Left renal pelvis (tissue), 4 donors: ENCODE results near the gene SSX3. TPM values are rescaled to one million over a fixed set of nuclear protein-coding genes. Genes with fewer than 3 reads are reported as not detected.
"Not testable (repeated sequence)": the region's sequence is repeated elsewhere in the genome, so short reads cannot be mapped to it uniquely, and the experiment has no call there.

Experiments used
- DNase-seq, 4 donors: peaks; one replicate each; pipeline ENCODE4 v3.0.0-alpha.2; 2013; ENCODE audit warnings: low read depth in 4 of 4, low spot score in 3 of 4
- polyA plus RNA-seq, 4 donors: library from polyadenylated mRNA; unstranded; fragments of 120-200 nt; gene quantifications; one replicate each; pipeline ENCODE4 v1.2.1, GENCODE V29; 2013; ENCODE audit not compliant: insufficient read length in 4 of 4

SSX3 gene, protein sequence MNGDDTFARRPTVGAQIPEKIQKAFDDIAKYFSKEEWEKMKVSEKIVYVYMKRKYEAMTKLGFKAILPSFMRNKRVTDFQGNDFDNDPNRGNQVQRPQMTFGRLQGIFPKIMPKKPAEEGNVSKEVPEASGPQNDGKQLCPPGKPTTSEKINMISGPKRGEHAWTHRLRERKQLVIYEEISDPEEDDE
- polyA plus RNA-seq: not detected

- not testable (repeated sequence) for DNase-seq
Measured at GRCh38 chrX:48356315-48357094, at the start of gene SSX3. Gene SSX3 (minus strand): TSS chrX:48356703. CDS start chrX:48355249, 1,454 bp downstream.

DNA sequence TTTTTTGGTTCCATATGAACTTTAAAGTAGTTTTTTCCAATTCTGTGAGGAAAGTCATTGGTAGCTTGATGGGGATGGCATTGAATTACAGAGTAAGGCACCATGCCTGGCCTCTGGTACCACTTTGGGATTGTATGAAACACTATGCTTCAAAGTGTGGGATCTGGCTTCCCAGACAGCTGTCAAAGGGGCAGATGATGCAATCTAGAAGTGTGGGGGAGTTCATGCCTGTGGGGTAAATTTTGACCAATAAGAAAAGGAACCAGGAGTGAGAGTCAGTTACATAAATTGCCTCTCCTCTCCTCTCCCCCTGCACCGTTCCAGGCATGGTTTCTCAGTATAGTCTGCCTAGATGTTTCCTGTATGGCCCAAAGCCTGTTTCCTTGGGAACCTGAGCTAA is 41.3 kb upstream of the SSX3 start:
- not testable (repeated sequence) for DNase-seq

- not testable (repeated sequence) for DNase-seq
Measured at GRCh38 chrX:48396931-48397330, 40.4 kb upstream of the SSX3 start.

DNA sequence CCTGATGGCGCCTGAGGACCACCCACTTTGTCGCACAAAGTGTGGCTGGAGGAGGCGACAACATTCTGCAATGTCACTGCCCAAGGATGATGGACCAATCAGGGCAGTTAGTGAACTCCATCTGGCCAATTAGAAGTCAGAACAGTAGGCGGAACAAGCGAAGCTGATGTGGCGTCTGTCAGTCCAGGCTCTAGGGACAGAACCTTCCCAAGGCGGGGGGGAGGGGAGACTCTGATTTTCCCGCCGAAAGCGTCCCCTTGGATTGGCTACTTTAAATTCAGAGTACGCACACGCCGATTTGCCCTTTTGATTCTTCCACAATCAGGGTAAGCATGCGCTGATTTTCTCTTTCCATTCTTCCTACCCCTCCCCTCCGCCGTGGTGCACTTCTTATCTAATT is 26.7 kb upstream of the SSX3 start, which contains the start of gene SSX4:
Gene SSX4 (plus strand): TSS at position 301 of the 400 bp plus-strand sequence. CDS start 515 bp downstream, outside the sequence.
- DNase-seq: not testable (repeated sequence)

GRCh38 chrX:48370408-48370807 is 13.9 kb upstream of the SSX3 start:
- not testable (repeated sequence) for DNase-seq

- DNase-seq: not testable (repeated sequence)
Measured at GRCh38 chrX:48367717-48368408, 11.4 kb upstream of the SSX3 start.

GRCh38 chrX:48359281-48359680 is 2.8 kb upstream of the SSX3 start:
- not testable (repeated sequence) for DNase-seq

GRCh38 chrX:48357681-48358080 is 1.2 kb upstream of the SSX3 start:
- DNase-seq: no peak

- DNase-seq: not testable (repeated sequence)
Measured at GRCh38 chrX:48346059-48346458, 10.4 kb downstream of the SSX3 start.

GRCh38 chrX:48313996-48314395 is 42.5 kb downstream of the SSX3 start:
- not testable (repeated sequence) for DNase-seq

DNA sequence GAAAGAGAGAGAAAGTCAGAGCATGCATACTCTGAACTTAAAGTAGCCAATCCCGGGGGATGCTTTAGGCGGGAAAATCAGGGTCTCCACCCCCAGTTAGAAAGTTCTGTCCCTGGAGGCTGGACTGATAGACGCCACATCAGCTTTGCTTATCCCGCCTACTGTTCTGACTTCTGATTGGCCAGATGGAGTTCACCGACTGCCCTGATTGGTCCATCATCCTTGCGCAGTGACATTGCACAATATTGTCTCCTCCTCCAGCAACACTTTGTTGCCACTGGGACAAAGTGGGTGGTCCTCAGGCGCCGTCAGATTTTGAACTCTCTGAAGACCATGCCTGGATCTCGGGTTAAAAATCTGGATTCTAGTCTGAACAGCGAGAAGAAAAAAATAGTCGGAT is 50.3 kb downstream of the SSX3 start:
- no peak for DNase-seq

Other genes starting within 250 kb of the SSX3 start
- gene SPACA5B, start 226.1 kb downstream of the SSX3 start, polyA plus RNA-seq: not detected
- gene SSX5, start 159.9 kb downstream of the SSX3 start, polyA plus RNA-seq: not detected
- gene SSX1, start 101.3 kb downstream of the SSX3 start, polyA plus RNA-seq: not detected
- gene SSX4, start 26.8 kb upstream of the SSX3 start, polyA plus RNA-seq: not detected
- gene SSX4B, start 55.3 kb upstream of the SSX3 start, polyA plus RNA-seq: not detected
- gene SLC38A5, start 113.6 kb upstream of the SSX3 start, polyA plus RNA-seq: 1 to 10 TPM; 4.2 to 9.2 (median 6.1) TPM
- gene FTSJ1, start 119.5 kb upstream of the SSX3 start, polyA plus RNA-seq: 10 to 100 TPM; 34.1 to 51.2 (median 39.6) TPM
- 1 to 10 TPM; 7.1 to 9.8 (median 8.4) TPM for gene PORCN, start 152.3 kb upstream of the SSX3 start, polyA plus RNA-seq
- gene EBP, start 165.1 kb upstream of the SSX3 start, polyA plus RNA-seq: 10 to 100 TPM; 33.8 to 76.9 (median 69.0) TPM
- gene TBC1D25, start 183.0 kb upstream of the SSX3 start, polyA plus RNA-seq: 10 to 100 TPM in 1 of 4 donors, 1 to 10 TPM in 3; 8.9 to 12.2 (median 9.6) TPM
- 100 to 1,000 TPM; 246 to 383 (median 329) TPM for gene RBM3, start 217.8 kb upstream of the SSX3 start, polyA plus RNA-seq
- gene WDR13, start 240.8 kb upstream of the SSX3 start, polyA plus RNA-seq: 100 to 1,000 TPM; 111 to 149 (median 114) TPM